OCI-LY3 (cell line): Measurements from ENCODE around the gene MAPK9.
A peak's percentile ranks its signal among the peaks of the same experiment; 100 is the strongest.

ENCODE experiments used
- H2AFZ ChIP-seq: fragments of 200-600, 300-600 bp; shearing (Covaris generic); 2 replicates; pipeline ENCODE4 v1.6.0; 2014; ENCODE audit warnings: antibody characterized with exemption, low read depth, low read length
- H3K27ac ChIP-seq: fragments of 200-600, 300-600 bp; sonication (generic); 2 replicates; pipeline ENCODE4 v1.5.1; 2014; ENCODE audit warnings: mild to moderate bottlenecking, low read length, moderate library complexity, mixed read lengths
- H3K27me3 ChIP-seq: fragments of 200-600, 300-600 bp; sonication (generic); 2 replicates; pipeline ENCODE4 v1.6.1; 2014; ENCODE audit warnings: low read depth, low read length, mixed read lengths
- H3K36me3 ChIP-seq: fragments of 200-600, 300-600 bp; sonication (generic); replicated peaks from 2 replicates; pipeline ENCODE3; 2014; ENCODE audit warnings: low read depth, low read length, mixed read lengths
- H3K4me1 ChIP-seq: fragments of 300-600, 200-600 bp; sonication (generic); 2 replicates; pipeline ENCODE4 v1.6.1; 2014; ENCODE audit warnings: low read length, mixed read lengths
- H3K4me2 ChIP-seq: fragments of 200-600, 300-600 bp; sonication (generic); 2 replicates; pipeline ENCODE4 v1.6.1; 2014; ENCODE audit warnings: low read length, mixed read lengths
- H3K4me3 ChIP-seq: fragments of 300-600, 200-600 bp; sonication (generic); 2 replicates; pipeline ENCODE4 v1.5.1; 2014; ENCODE audit warnings: antibody characterized with exemption, mild to moderate bottlenecking, low read length, moderate library complexity
- H3K79me2 ChIP-seq: fragments of 300-600, 200-600 bp; shearing (Covaris generic); 2 replicates; pipeline ENCODE4 v1.6.1; 2014; ENCODE audit warnings: mild to moderate bottlenecking, low read length, mixed read lengths
- H3K9ac ChIP-seq: fragments of 300-600, 200-600 bp; shearing (Covaris generic); 2 replicates; pipeline ENCODE4 v1.6.0; 2014; ENCODE audit warnings: mild to moderate bottlenecking, low read length, moderate library complexity
- H3K9me3 ChIP-seq: fragments of 200-600, 300-600 bp; shearing (Covaris generic); 2 replicates; pipeline ENCODE4 v1.6.1; 2014; ENCODE audit warnings: low read length, mixed read lengths; ENCODE audit not compliant: insufficient read depth
- H4K20me1 ChIP-seq: fragments of 200-600, 300-600 bp; sonication (generic); 2 replicates; pipeline ENCODE4 v1.6.1; 2016; ENCODE audit warnings: low read length, mixed read lengths; ENCODE audit not compliant: insufficient read depth
- EZH2phosphoT487 ChIP-seq: fragments of 200-600 bp; shearing (Covaris generic); IDR thresholded peaks from 2 replicates; pipeline ENCODE4 v1.6.1; 2018; ENCODE audit warnings: antibody characterized with exemption, mixed run types, low read depth
- TF ChIP-seq, protein P1 (sequence below): fragments of 200-600, 300-600 bp; sonication (generic); IDR thresholded peaks from 2 replicates; pipeline ENCODE4 v1.5.1; 2014; ENCODE audit warnings: antibody characterized with exemption, low read length, low read depth

MAPK9 gene

DNA sequence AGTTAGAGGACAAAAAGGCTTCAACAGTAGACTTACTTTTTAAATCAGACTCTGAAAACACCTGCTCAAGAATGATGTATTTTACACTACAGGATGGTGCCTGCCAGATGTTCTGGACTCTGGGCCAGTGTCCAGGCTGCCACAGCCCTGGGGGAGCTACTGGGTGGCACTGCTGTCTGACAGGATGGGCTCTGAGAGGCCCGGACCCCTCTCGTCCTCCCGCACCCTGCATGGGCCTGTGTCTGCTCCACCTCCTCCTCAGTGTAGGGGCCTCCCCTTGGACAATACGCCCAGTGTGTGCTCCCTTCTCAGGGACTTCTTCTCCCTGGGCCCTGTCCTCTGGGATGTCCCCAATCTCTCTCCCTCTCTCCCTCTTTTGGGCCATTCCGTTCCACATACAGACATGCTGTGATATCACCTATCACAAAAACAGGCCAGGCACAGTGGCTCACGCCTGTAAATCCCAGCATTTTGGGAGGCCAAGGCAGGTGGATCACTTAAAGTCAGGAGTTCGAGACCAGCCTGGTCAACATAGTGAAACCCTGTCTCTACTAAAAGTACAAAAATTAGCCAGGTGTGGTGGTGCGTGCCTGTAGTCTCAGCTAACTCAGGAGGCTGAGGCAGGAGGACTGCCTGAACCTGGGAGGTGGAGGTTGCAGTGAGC is 37.9 kb upstream of the MAPK9 start:
- Histone ChIP-seq H3K27me3 (no peaks in the 10 kb centered on the region), H3K9ac (no peak overlapping the region), H2AFZ (no peak overlapping the region), H3K79me2 (no peaks in the 10 kb centered on the region), H3K4me1 (no peaks in the 10 kb centered on the region), H4K20me1 (no peaks in the 10 kb centered on the region), H3K4me2 (no peak overlapping the region), H3K4me3 (no peak overlapping the region), H3K36me3 (no peaks in the 10 kb centered on the region), H3K27ac (no peak overlapping the region), H3K9me3 (no peaks in the 10 kb centered on the region)
- TF ChIP-seq EZH2phosphoT487: no peak
- TF ChIP-seq, protein P1, sequence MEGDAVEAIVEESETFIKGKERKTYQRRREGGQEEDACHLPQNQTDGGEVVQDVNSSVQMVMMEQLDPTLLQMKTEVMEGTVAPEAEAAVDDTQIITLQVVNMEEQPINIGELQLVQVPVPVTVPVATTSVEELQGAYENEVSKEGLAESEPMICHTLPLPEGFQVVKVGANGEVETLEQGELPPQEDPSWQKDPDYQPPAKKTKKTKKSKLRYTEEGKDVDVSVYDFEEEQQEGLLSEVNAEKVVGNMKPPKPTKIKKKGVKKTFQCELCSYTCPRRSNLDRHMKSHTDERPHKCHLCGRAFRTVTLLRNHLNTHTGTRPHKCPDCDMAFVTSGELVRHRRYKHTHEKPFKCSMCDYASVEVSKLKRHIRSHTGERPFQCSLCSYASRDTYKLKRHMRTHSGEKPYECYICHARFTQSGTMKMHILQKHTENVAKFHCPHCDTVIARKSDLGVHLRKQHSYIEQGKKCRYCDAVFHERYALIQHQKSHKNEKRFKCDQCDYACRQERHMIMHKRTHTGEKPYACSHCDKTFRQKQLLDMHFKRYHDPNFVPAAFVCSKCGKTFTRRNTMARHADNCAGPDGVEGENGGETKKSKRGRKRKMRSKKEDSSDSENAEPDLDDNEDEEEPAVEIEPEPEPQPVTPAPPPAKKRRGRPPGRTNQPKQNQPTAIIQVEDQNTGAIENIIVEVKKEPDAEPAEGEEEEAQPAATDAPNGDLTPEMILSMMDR: no peak

DNA sequence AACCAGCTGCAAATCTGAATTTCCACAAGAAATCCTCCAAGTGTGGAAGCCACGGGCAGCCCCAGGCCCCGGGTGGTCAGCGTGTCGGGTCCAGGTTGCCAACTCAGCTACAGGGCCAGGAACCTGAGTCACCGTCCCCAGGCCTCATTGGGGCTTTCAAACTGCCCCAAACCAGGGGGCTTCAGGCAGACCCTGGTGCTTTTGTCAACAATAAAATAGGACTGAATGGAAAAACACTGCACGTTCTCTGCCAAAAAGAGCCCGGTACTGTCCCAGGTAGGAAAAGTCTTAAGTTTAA is 37.2 kb upstream of the MAPK9 start:
- Histone ChIP-seq H3K4me1 (no peaks in the 10 kb centered on the region), H2AFZ (0 out of 2 replicates have a peak overlapping the region, but pooled peaks have one; percentile 16), H3K4me3 (no peak overlapping the region), H3K9me3 (no peaks in the 10 kb centered on the region), H3K4me2 (no peak overlapping the region), H3K36me3 (no peaks in the 10 kb centered on the region), H3K9ac (no peak overlapping the region), H4K20me1 (no peaks in the 10 kb centered on the region), H3K79me2 (no peaks in the 10 kb centered on the region), H3K27ac (no peak overlapping the region), H3K27me3 (no peaks in the 10 kb centered on the region)
- TF ChIP-seq EZH2phosphoT487: no peak
- TF ChIP-seq, protein P1: no peak

DNA sequence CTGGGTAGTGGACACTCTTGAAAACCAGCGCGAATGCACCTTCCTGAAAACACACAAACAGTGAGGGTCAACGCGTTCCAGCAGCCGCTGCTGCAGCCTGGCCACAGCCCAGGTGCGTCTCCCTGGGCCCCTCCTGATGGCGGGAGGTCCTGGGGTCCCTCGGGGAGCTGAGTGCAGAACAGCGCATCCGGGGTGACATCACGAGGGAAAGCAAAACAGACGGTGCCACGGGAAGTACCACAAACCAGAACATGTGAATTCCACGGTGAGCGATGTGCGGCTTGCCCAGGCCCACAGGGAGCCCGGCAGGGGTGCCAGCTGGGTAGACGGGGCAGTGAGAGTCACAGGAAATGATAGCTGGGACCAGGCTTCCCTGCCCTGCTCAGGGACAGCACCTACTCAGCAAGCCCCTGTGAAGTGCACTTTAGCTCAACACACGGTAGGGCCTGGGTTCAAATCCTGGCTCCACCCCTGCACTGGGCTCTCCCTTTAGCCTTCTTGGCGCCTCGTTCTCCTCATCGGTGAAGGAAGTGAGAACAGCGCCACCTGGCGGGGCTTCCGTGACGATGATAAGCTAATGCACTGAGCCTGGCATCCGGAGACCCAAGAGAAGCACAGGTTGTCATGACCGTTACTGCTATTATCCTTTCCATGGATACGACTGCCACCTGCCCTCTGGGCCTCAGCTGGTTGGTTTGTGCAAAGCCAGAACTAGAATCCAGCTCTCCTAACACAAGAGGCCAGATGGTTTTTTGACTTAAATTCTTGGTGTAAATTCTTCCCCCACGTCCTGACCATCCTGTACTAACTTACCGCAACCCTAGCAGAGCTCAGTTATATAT is 36.6 kb upstream of the MAPK9 start:
- no peak for TF ChIP-seq EZH2phosphoT487
- TF ChIP-seq, protein P1: peak; percentile 83
- H3K27ac ChIP-seq: no peak overlapping the region
- H3K4me3 ChIP-seq: 0 out of 2 replicates have a peak overlapping the region, but pooled peaks have one; percentile 5
- H3K36me3 ChIP-seq: no peaks in the 10 kb centered on the region
- no peak overlapping the region for H3K9ac ChIP-seq
- H3K9me3 ChIP-seq: no peaks in the 10 kb centered on the region
- H4K20me1 ChIP-seq: no peaks in the 10 kb centered on the region
- H3K79me2 ChIP-seq: no peaks in the 10 kb centered on the region
- H3K27me3 ChIP-seq: no peaks in the 10 kb centered on the region
- H2AFZ ChIP-seq: peak overlapping the region; percentile 16; the same call in 1 of the 2 replicates
- H3K4me2 ChIP-seq: peak overlapping the region; percentile 26; the same call in 1 of the 2 replicates
- H3K4me1 ChIP-seq: no peaks in the 10 kb centered on the region

DNA sequence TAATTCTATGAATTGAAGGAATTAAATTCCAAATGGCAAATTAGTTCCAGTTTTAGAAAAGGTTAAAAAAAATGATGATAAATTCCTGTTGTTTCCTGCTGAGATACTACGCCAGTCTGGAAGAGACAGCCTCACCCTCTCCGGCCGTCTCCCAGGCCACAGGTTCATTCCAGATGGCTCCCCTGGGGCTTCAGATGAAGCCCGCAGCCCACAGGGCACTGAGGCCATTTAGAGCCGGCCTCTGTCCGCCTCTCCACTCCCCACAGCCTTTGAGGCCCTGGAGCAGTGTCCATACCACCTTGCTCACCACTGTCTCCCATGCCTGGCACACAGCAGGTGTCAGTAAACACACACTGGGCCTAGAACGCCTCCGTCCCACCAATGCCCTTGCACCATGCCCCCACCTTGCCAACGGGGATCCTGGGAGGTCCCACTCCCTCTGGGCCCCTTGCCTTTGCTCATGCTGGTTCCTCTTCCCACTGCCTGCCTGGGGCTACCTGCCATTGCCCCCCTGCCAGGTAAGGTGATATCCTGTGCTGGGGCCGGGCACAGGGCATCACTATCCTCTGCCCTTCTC is 35.2 kb upstream of the MAPK9 start:
- no peak overlapping the region for H2AFZ ChIP-seq
- H4K20me1 ChIP-seq: no peaks in the 10 kb centered on the region
- TF ChIP-seq, protein P1: no peak
- no peak for TF ChIP-seq EZH2phosphoT487
- no peak overlapping the region for H3K4me2 ChIP-seq
- H3K4me3 ChIP-seq: no peak overlapping the region
- no peaks in the 10 kb centered on the region for H3K9me3 ChIP-seq
- H3K36me3 ChIP-seq: no peaks in the 10 kb centered on the region
- H3K4me1 ChIP-seq: no peaks in the 10 kb centered on the region
- no peak overlapping the region for H3K27ac ChIP-seq
- H3K79me2 ChIP-seq: no peaks in the 10 kb centered on the region
- no peak overlapping the region for H3K9ac ChIP-seq
- H3K27me3 ChIP-seq: no peaks in the 10 kb centered on the region
